Calu3 (cell line): ENCODE measurements around the gene CACNG3. TPM values are rescaled to one million over a fixed set of nuclear protein-coding genes. Genes with fewer than 3 reads are reported as not detected.

Experiments used
- BruUV-seq: library from RNA; stranded (reverse); fragments of 400-500 nt; replicated peaks from 2 replicates; lab custom pipeline; 2021; lab: Mats Ljungman, UMichigan
- CTCF ChIA-PET: fragments of 300-600 bp; sonication (Branson Sonifier 250); formaldehyde crosslinking; loops from one replicate; lab custom pipeline; 2022; ENCODE audit warnings: antibody characterized with exemption; lab: Charles Lee
- DNase-seq: peaks from one replicate; pipeline ENCODE4 v3.0.0; 2022
- H3K27ac Mint-ChIP-seq: one replicate; pipeline ENCODE4 v1.8.0; 2022; ENCODE audit warnings: mixed read lengths; ENCODE audit not compliant: unreplicated experiment
- H3K27me3 Mint-ChIP-seq: one replicate; pipeline ENCODE4 v1.8.0; 2022; ENCODE audit warnings: mixed read lengths; ENCODE audit not compliant: unreplicated experiment
- H3K36me3 Mint-ChIP-seq: one replicate; pipeline ENCODE4 v1.8.0; 2022; ENCODE audit warnings: mild to moderate bottlenecking, moderate library complexity, mixed read lengths; ENCODE audit not compliant: insufficient read depth, unreplicated experiment
- H3K4me1 Mint-ChIP-seq: one replicate; pipeline ENCODE4 v1.8.0; 2022; ENCODE audit warnings: mild to moderate bottlenecking, low read depth, mixed read lengths; ENCODE audit not compliant: unreplicated experiment
- H3K4me3 Mint-ChIP-seq: one replicate; pipeline ENCODE4 v1.8.0; 2022; ENCODE audit warnings: mild to moderate bottlenecking, low read depth, moderate library complexity, mixed read lengths; ENCODE audit not compliant: unreplicated experiment
- H3K9me3 Mint-ChIP-seq: one replicate; pipeline ENCODE4 v1.8.0; 2022; ENCODE audit warnings: low read depth, mixed read lengths; ENCODE audit not compliant: unreplicated experiment
- intact Hi-C: fragments of 100-400 bp; cut with micrococcal nuclease; formaldehyde crosslinking; loops from one replicate; pipeline ENCODE4 v1.10.0; 2022; ENCODE audit not compliant: unreplicated experiment
- total RNA-seq: library from RNA; stranded (reverse); gene quantifications from 2 replicates; pipeline ENCODE4 v1.2.3, GENCODE V29; 2022
- TF ChIP-seq, protein P1 (sequence below): fragments of 200-600 bp; IDR thresholded peaks from one replicate; pipeline ENCODE4 v1.8.0; 2022; ENCODE audit warnings: antibody characterized with exemption; ENCODE audit not compliant: unreplicated experiment

Gene CACNG3
- total RNA-seq, 1 experiment from 2014 or later = not detected

DNA sequence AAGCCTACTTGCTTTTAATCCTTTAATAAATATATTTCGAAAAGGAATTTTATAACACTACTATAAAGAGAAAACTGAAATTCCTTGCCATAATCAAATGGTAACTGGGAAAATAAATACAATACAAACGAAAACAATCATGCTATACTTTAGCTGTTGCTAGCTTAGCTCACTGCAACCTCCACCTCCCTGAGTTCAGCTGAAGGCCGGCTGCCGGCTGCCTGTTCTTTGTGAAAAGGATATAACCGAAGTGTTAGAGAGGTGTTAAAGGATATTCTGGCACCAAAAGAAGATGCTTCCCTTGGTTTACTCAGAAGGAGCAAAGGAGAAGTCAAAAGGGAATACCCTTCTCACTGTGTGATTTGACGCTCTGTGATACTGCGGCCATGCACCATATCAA is 108.5 kb downstream of the CACNG3 start:
- H3K27me3 Mint-ChIP-seq = peaks cover 96% of the 10 kb centered on the region
- no peaks in the 10 kb centered on the region for H3K36me3 Mint-ChIP-seq
- intact Hi-C loops = no loop called here
- CTCF ChIA-PET = no interaction called here
- no peak for DNase-seq
- H3K27ac Mint-ChIP-seq = no peak overlapping the region
- TF ChIP-seq, protein P1, sequence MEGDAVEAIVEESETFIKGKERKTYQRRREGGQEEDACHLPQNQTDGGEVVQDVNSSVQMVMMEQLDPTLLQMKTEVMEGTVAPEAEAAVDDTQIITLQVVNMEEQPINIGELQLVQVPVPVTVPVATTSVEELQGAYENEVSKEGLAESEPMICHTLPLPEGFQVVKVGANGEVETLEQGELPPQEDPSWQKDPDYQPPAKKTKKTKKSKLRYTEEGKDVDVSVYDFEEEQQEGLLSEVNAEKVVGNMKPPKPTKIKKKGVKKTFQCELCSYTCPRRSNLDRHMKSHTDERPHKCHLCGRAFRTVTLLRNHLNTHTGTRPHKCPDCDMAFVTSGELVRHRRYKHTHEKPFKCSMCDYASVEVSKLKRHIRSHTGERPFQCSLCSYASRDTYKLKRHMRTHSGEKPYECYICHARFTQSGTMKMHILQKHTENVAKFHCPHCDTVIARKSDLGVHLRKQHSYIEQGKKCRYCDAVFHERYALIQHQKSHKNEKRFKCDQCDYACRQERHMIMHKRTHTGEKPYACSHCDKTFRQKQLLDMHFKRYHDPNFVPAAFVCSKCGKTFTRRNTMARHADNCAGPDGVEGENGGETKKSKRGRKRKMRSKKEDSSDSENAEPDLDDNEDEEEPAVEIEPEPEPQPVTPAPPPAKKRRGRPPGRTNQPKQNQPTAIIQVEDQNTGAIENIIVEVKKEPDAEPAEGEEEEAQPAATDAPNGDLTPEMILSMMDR = no peak
- no peak overlapping the region for H3K4me3 Mint-ChIP-seq
- H3K4me1 Mint-ChIP-seq = no peaks in the 10 kb centered on the region
- H3K9me3 Mint-ChIP-seq = no peaks in the 10 kb centered on the region
- no TSS peak for BruUV-seq

DNA sequence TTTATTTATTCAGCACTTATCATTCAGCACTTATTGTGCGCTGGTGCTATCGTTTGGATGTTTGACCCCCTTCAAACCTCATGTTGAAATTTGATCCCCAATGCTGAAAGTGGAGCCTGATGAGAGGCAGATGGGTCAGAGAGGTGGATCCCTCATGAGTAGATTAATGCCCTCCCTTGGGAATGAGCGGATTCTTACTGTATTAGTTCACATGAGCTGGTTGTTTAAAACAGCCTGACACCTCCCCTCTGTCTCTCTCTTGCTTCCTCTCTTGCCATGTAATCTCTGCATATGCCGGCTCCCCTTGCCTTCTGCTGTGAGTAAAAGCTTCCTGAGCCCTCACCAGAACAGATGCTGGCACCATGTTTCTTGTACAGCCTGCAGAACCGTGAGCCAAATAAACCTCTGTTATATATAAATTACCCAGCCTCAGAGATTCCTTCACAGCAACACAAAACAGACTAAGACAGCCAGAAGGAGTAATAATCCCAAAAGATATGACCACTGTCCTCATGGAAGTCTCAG is 111.1 kb downstream of the CACNG3 start:
- Mint-ChIP-seq H3K9me3 (no peaks in the 10 kb centered on the region), H3K4me1 (no peaks in the 10 kb centered on the region), H3K4me3 (no peak overlapping the region), H3K27ac (no peak overlapping the region), H3K27me3 (peaks cover 83% of the 10 kb centered on the region), H3K36me3 (no peaks in the 10 kb centered on the region)
- CTCF ChIA-PET = no interaction called here
- intact Hi-C loops = no loop called here
- TF ChIP-seq, protein P1 = no peak
- BruUV-seq = no TSS peak
- no peak for DNase-seq

DNA sequence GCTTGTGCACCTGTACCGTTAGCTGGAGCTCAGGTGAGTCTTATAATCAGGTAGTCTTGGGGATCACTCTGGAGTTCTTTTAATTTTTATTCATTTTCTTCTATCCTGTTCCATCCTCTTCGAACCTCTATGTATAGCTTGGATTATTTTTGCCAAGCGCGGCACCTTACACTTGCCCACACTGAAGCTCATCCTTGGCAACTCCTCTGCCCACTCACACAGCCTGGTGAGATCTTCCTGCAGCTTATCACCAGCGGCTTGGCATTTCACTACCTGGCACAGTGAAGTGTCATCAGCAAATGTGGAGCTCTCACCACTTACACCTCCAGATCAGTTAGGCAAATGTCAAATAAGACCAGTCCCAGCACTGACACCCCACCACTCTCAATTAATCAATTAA is 116.7 kb downstream of the CACNG3 start:
- Mint-ChIP-seq H3K9me3 (no peaks in the 10 kb centered on the region), H3K27me3 (peaks cover 50% of the 10 kb centered on the region), H3K4me3 (no peak overlapping the region), H3K36me3 (no peaks in the 10 kb centered on the region), H3K27ac (no peak overlapping the region), H3K4me1 (no peaks in the 10 kb centered on the region)
- no peak for DNase-seq
- CTCF ChIA-PET = interaction anchor here (0.6 kb wide), 1 partner anchor 152 kb away, joined by 3 read pairs; no protein-coding TSS in a partner anchor
- no TSS peak for BruUV-seq
- intact Hi-C loops = no loop called here
- TF ChIP-seq, protein P1 = no peak

DNA sequence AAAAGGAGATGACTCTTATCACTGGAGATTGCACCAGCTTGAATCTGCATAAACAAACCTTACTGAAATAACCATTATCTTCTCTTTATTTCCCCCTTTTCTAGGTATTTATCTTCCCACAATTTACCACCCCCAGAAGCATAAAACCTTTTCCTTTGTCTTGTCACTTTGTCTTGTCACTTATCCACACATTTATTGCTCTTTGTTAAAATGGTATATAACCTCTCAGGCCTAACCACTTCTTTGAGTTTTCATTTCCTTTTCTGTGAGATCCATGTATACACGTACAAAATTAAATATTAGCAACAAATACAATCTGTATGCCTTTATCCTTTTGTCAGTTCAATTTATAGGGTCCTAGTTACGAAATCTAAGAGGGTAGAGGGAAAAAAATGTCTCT is 122.9 kb downstream of the CACNG3 start:
- Mint-ChIP-seq H3K27me3 (peaks cover 28% of the 10 kb centered on the region), H3K36me3 (no peaks in the 10 kb centered on the region), H3K9me3 (peaks cover 5% of the 10 kb centered on the region), H3K4me1 (no peaks in the 10 kb centered on the region), H3K4me3 (no peak overlapping the region), H3K27ac (no peak overlapping the region)
- no peak for DNase-seq
- BruUV-seq = no TSS peak
- TF ChIP-seq, protein P1 = no peak
- CTCF ChIA-PET = no interaction called here
- intact Hi-C loops = no loop called here
